Measurements from ENCODE around the gene BST1. TPM values are rescaled to one million over a fixed set of nuclear protein-coding genes. Genes with fewer than 3 reads are reported as not detected.
"Not testable (repeated sequence)": the region's sequence is repeated elsewhere in the genome, so short reads cannot be mapped to it uniquely, and the experiment has no call there.

BST1 gene
- total RNA-seq, 1 experiment from 2014 or later, result 0.41 TPM

DNA sequence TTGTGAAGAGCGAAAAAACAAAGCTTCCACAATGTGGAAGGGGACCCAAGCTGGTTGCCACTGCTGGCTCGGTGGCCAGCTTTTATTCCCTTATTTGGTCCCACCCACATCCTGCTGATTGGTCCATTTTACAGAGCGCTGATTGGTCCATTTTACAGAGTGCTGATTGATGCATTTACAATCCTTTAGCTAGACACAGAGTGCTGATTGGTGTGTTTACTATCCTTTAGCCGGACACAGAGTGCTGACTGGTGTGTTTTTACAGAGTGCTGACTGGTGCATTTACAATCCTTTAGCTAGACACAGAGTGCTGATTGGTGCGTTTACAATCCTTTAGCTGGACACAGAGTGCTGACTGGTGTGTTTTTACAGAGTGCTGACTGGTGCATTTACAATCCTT is 30.2 kb downstream of the BST1 start:
- DNase-seq (ENCODE audit: low read depth); in situ Hi-C loops (cut with HindIII; ENCODE audit: low pct_unique_long_range_greater_than_20kb, low sequenced_read_pairs): not testable (repeated sequence)

- in situ Hi-C loops (cut with HindIII; ENCODE audit: low pct_unique_long_range_greater_than_20kb, low sequenced_read_pairs), result no loop called here
- DNase-seq (ENCODE audit: low read depth), result no peak
Observed at GRCh38 chr4:15735536-15735935, 32.7 kb downstream of the BST1 start.

- DNase-seq (ENCODE audit: low read depth), result no peak
- in situ Hi-C loops (cut with HindIII; ENCODE audit: low pct_unique_long_range_greater_than_20kb, low sequenced_read_pairs), result no loop called here
Observed at GRCh38 chr4:15736514-15737050, 33.7 kb downstream of the BST1 start.

GRCh38 chr4:15737255-15737654 is 34.4 kb downstream of the BST1 start:
- DNase-seq (ENCODE audit: low read depth), result no peak
- in situ Hi-C loops (cut with HindIII; ENCODE audit: low pct_unique_long_range_greater_than_20kb, low sequenced_read_pairs), result no loop called here

- in situ Hi-C loops (cut with HindIII; ENCODE audit: low pct_unique_long_range_greater_than_20kb, low sequenced_read_pairs), result no loop called here
- no peak for DNase-seq (ENCODE audit: low read depth)
Observed at GRCh38 chr4:15738877-15739276, 36.0 kb downstream of the BST1 start.

DNA sequence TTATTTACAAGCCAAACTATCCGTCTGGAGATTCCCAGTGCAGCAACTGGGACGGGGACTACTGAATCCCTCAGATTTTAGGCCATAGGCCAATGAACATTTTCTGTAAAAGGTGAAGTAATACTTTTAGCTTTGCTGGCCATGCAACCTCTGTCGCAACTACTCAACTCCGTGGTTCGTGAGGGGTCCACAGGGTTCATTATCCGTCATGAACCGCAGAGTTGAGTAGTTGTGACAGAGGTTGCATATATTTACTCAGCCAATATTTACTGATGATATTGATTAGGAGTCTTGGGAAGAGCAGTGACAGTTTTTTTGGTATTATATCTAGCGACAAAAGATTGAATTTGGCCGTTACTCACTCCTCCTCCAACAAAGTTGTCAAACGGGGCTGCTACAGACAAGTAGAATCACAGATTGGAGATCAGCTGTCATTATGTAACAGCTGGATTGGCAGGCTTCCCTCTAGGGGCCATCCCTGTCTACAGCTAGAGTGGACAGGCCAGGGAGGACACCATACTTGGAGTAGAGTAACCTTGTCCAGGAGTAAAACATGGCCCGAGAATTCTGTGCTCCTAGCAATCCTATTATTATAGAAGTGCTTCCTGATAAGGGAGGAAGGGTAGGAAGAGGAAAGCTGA is 38.0 kb downstream of the BST1 start:
- DNase-seq (ENCODE audit: low read depth), result no peak
- in situ Hi-C loops (cut with HindIII; ENCODE audit: low pct_unique_long_range_greater_than_20kb, low sequenced_read_pairs), result no loop called here

GRCh38 chr4:15742083-15742582 is 39.3 kb downstream of the BST1 start:
- in situ Hi-C loops (cut with HindIII; ENCODE audit: low pct_unique_long_range_greater_than_20kb, low sequenced_read_pairs), result no loop called here
- no peak for DNase-seq (ENCODE audit: low read depth)

DNA sequence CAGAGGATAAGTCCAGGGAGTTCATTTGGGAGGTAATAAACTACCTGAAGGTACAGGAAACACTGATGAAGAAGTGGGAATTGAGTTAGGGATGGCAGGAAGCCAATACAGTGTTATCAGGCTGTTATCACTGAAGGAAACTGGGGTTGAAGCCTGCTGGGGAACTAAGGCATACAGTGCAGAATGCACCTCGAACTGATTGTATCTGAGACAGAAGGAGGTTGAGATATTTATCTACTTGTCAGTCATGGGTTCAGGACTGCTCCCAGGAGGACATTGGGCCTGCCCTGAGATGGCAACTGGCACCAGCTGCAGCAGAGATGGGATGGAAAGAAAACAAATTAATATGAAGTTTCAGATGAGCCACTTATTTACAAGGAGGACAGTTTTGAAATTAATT is 39.8 kb downstream of the BST1 start:
- in situ Hi-C loops (cut with HindIII; ENCODE audit: low pct_unique_long_range_greater_than_20kb, low sequenced_read_pairs), result no loop called here
- no peak for DNase-seq (ENCODE audit: low read depth)

DNA sequence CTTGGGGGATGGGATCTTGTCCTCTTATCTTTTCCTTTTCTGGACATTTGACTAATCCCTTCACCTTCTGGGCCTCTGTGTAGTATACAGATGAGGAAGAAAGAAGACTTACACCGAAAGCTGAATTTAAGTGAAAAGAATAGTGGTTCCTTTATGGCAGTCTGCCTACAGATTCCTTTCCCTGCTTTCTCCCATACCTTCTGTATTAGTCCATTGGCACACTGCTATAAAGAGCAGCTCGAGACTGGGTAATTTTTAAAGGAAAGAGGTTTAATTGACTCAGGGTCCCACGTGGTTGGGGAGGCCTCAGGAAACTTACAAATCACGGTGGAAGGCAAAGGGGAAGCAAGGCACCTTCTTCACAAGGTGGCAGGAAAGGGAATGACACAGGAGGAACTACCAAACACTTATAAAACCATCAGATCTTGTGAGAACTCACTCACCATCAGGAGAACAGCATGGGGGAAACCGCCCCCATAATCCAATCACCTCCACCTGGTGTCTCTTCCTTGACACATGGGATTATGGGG is 41.2 kb downstream of the BST1 start:
- DNase-seq (ENCODE audit: low read depth), result no peak
- in situ Hi-C loops (cut with HindIII; ENCODE audit: low pct_unique_long_range_greater_than_20kb, low sequenced_read_pairs), result no loop called here

- DNase-seq (ENCODE audit: low read depth), result no peak
- in situ Hi-C loops (cut with HindIII; ENCODE audit: low pct_unique_long_range_greater_than_20kb, low sequenced_read_pairs), result no loop called here
Observed at GRCh38 chr4:15746110-15746509, 43.2 kb downstream of the BST1 start.

- DNase-seq (ENCODE audit: low read depth), result no peak
- in situ Hi-C loops (cut with HindIII; ENCODE audit: low pct_unique_long_range_greater_than_20kb, low sequenced_read_pairs), result no loop called here
Observed at GRCh38 chr4:15749001-15749400, 46.1 kb downstream of the BST1 start.

GRCh38 chr4:15751153-15751552 is 48.3 kb downstream of the BST1 start:
- in situ Hi-C loops (cut with HindIII; ENCODE audit: low pct_unique_long_range_greater_than_20kb, low sequenced_read_pairs), result no loop called here
- DNase-seq (ENCODE audit: low read depth), result no peak

- in situ Hi-C loops (cut with HindIII; ENCODE audit: low pct_unique_long_range_greater_than_20kb, low sequenced_read_pairs), result no loop called here
- no peak for DNase-seq (ENCODE audit: low read depth)
Observed at GRCh38 chr4:15753081-15753480, 50.2 kb downstream of the BST1 start.

DNA sequence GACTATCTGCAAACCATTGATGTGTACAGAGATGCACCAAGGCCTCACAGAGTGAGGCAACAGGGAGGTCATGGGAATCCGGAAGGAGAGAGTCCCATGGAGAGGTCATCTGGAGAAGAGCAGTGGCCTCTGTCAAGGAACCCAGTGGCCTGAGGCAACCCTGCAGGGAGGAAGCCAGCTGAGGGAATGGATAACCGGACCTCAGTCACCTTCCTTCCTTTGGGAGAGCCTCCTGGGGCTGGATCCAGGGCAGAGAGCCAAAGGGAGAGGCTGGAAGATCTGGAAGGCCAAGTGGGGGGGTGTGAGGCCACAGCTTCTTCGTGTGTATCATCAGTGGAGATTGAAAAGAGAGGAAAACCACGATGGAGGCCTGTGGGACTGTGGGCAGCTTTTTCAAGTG is 50.9 kb downstream of the BST1 start:
- DNase-seq (ENCODE audit: low read depth), result no peak
- in situ Hi-C loops (cut with HindIII; ENCODE audit: low pct_unique_long_range_greater_than_20kb, low sequenced_read_pairs), result no loop called here

DNA sequence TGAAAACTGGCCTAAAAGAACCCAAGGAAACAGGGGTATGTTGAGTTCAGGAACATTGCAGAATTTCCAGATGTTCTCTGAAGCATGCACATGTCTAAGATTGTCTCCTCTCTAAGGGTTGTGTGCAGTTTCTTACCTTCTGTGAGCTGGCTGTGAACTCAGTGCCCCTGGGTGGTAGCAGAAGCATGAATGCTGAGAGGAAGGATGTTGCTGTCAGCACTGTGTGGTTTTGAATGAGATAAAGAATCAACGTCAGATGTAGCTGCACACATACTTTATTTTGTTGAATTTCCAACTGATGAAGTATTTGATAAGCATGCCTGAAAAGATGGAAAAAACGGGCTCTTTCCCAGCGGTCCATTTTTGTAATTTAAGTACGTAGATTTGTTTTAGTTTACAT is 51.5 kb downstream of the BST1 start:
- no peak for DNase-seq (ENCODE audit: low read depth)
- in situ Hi-C loops (cut with HindIII; ENCODE audit: low pct_unique_long_range_greater_than_20kb, low sequenced_read_pairs), result no loop called here

DNA sequence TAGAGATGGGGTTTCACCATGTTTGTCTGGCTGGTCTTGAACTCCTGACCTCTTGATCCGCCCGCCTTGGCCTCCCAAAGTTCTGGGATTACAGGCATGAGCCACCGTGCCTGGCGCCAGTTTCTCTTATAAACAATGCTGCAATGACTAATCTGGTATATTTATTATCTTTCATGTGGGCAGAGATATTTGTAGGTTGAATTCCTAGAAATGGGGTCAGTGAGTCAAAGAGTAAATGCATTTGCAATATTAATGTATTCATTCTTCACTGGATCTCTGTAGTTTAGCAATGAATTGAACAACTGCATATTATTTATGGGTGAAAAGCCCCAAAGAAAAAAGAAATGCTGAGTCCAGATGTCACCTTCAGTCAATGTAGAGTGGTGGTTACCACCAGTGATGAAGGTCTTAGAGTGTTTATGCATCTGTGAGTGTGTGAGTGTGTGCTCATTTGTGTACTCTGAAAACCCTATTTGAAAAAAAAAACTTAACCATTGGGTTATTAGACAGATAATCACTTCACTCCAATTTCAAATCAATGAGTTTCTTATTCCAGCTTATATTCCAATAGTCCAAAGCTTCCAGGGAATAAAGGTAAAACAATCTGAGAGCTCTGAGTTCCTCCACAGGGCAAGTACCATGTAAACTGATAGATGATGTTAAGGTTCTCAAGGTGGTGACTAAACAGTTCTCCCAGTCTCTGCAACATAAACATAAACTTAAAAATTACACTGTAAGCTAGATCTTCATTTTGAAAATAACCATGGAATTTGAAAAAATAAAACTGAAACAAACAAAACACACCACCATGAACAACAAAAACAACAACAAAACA is 52.7 kb downstream of the BST1 start:
- in situ Hi-C loops (cut with HindIII; ENCODE audit: low pct_unique_long_range_greater_than_20kb, low sequenced_read_pairs), result no loop called here
- DNase-seq (ENCODE audit: low read depth), result peak; percentile 10

- in situ Hi-C loops (cut with HindIII; ENCODE audit: low pct_unique_long_range_greater_than_20kb, low sequenced_read_pairs), result no loop called here
- DNase-seq (ENCODE audit: low read depth), result peak; percentile 15
Observed at GRCh38 chr4:15756361-15756861, 53.5 kb downstream of the BST1 start.

- in situ Hi-C loops (cut with HindIII; ENCODE audit: low pct_unique_long_range_greater_than_20kb, low sequenced_read_pairs), result no loop called here
Observed at GRCh38 chr4:15757054-15757453, 54.2 kb downstream of the BST1 start.

DNA sequence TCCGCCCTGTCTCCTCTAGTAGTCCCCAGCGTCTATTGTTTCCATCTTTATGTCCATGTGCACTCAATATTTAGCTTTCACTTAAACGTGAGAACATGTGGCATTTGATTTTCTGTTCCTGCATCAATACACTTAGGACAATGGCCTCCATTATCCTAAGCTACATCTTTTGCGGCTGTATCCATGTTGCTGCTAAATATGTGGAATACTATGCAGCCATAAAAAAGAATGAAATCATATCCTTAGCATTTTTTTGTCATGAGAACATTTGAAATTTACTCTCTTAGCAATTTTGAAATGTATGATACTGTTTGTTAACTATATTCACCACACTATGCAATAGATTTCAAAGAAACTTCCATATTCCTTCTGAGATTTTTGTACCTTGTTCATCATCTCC is 55.4 kb downstream of the BST1 start:
- no peak for DNase-seq (ENCODE audit: low read depth)
- in situ Hi-C loops (cut with HindIII; ENCODE audit: low pct_unique_long_range_greater_than_20kb, low sequenced_read_pairs), result no loop called here

More at GRCh38 chr4:15757054-15757453, 54.2 kb downstream of the BST1 start:
- no peak for DNase-seq (ENCODE audit: low read depth)

Measured in Caki2 (cell line).